NB4 (cell line): ENCODE measurements around the gene LRRC8B.

Experiments
- CTCF ChIP-seq: IDR thresholded peaks from one replicate; pipeline ENCODE4 v1.5.1; 2012; ENCODE audit warnings: low read depth, low read length
- MYC ChIP-seq: IDR thresholded peaks from 2 replicates; pipeline ENCODE4 v1.6.1; 2011; ENCODE audit warnings: low read depth, low read length

GRCh38 chr1:89528382-89528780 is 3.8 kb downstream of the LRRC8B start:
- TF ChIP-seq CTCF (no peak), MYC (no peak)
